A549 (cell line): ENCODE results near the gene SLC9A9. TPM values are rescaled to one million over a fixed set of nuclear protein-coding genes. Genes with fewer than 3 reads are reported as not detected.

Experiments used
- ATAC-seq, 2 experiments: fragments of 200-7000 bp in 1 of 2; fragments of >200 bp in 1 of 2; cut with Nextera tagmentation in 1 of 2; cut with Tn5 transposase in 1 of 2; 3 replicates each; pipeline versions ENCODE4 v1.8.0 to v1.9.1; 2018 to 2020; ENCODE audit warnings: mild to moderate bottlenecking in 1 of 2, moderate library complexity in 1 of 2
- CTCF ChIA-PET: fragments of 300-600 bp; sonication (Branson Sonifier 250); formaldehyde crosslinking; extraction: SDS; loops from one replicate; lab custom pipeline; 2021; ENCODE audit warnings: antibody characterized with exemption, inconsistent platforms; lab: Yijun Ruan, JAX
- POLR2A ChIA-PET: fragments of 350-600 bp; formaldehyde crosslinking; extraction: SDS; loops from one replicate; lab custom pipeline; 2021; ENCODE audit warnings: antibody characterized with exemption, inconsistent platforms; lab: Yijun Ruan, JAX
- DNase-seq, 2 experiments: peaks; one replicate each; pipeline versions ENCODE4 v3.0.0 to v3.0.0-alpha.2; 2011 to 2016; ENCODE audit warnings: low read depth in 1 of 2, low spot score in 1 of 2
- FAIRE-seq: peaks from 2 replicates; lab custom pipeline; 2011; peaks lifted over from hg19 to GRCh38; lab: Jason Lieb, UNC
- H3K27ac ChIP-seq, 2 experiments: fragments of >200 bp; sonication (Bioruptor Twin); formaldehyde crosslinking; 3 replicates each; pipeline ENCODE4 v1.5.1; 2016 to 2017
- H3K4me1 ChIP-seq: fragments of >200 bp; sonication (Bioruptor Twin); formaldehyde crosslinking; 3 replicates; pipeline ENCODE4 v1.6.1; 2016
- H3K4me2 ChIP-seq: fragments of >200 bp; sonication (Bioruptor Twin); formaldehyde crosslinking; 3 replicates; pipeline ENCODE4 v1.6.1; 2016
- H3K4me3 ChIP-seq: fragments of >200 bp; sonication (Bioruptor Twin); formaldehyde crosslinking; 3 replicates; pipeline ENCODE4 v1.5.1; 2016
- H3K9me3 ChIP-seq: fragments of >200 bp; sonication (Bioruptor Twin); formaldehyde crosslinking; 3 replicates; pipeline ENCODE4 v1.6.1; 2016
- CHD2 ChIP-seq: fragments of 150-350 bp; IDR thresholded peaks from 2 replicates; pipeline ENCODE4 v1.6.1; 2014; ENCODE audit warnings: low read length; ENCODE audit not compliant: partially characterized antibody
- CHD4 ChIP-seq: fragments of 200-600 bp; sonication (generic); IDR thresholded peaks from 2 replicates; pipeline ENCODE4 v1.6.1; 2016; ENCODE audit warnings: antibody characterized with exemption, mild to moderate bottlenecking, borderline replicate concordance
- CTCF ChIP-seq: fragments of >200 bp; sonication (Bioruptor Twin); formaldehyde crosslinking; IDR thresholded peaks from 3 replicates; pipeline ENCODE4 v1.5.1; 2016
- E2F6 ChIP-seq: IDR thresholded peaks from 2 replicates; pipeline ENCODE4 v1.6.1; 2012; ENCODE audit warnings: low read depth, borderline replicate concordance
- EP300 ChIP-seq, 2 experiments: fragments of >200 bp; sonication (Bioruptor Twin); formaldehyde crosslinking; IDR thresholded peaks; 2 replicates in 1 of 2; 3 replicates in 1 of 2; pipeline ENCODE4 v1.6.1; 2016 to 2017
- FOSB ChIP-seq: fragments of 250-450 bp; sonication (Bioruptor Pico); IDR thresholded peaks from 2 replicates; pipeline ENCODE4 v1.5.0; 2020; ENCODE audit warnings: mild to moderate bottlenecking, moderate library complexity
- FOSL2 ChIP-seq, 2 experiments: fragments of 450-650 bp in 1 of 2; fragments of >200 bp in 1 of 2; sonication (Bioruptor Twin) in 1 of 2; formaldehyde crosslinking; IDR thresholded peaks; 2 replicates each; pipeline versions ENCODE4 v1.5.0 to v1.6.1; 2016 to 2020; ENCODE audit warnings: mild to moderate bottlenecking in 1 of 2, moderate library complexity in 1 of 2
- GATA3 ChIP-seq: IDR thresholded peaks from 2 replicates; pipeline ENCODE4 v1.6.1; 2012; ENCODE audit warnings: borderline replicate concordance
- HDAC2 ChIP-seq: fragments of 200-600 bp; sonication (generic); IDR thresholded peaks from 2 replicates; pipeline ENCODE4 v1.6.1; 2016
- HES2 ChIP-seq: fragments of >200 bp; sonication (Bioruptor Twin); formaldehyde crosslinking; IDR thresholded peaks from 2 replicates; pipeline ENCODE4 v1.6.1; 2016
- HEYL ChIP-seq: fragments of 250-450 bp; sonication (Bioruptor Pico); IDR thresholded peaks from 2 replicates; pipeline ENCODE4 v1.8.0; 2021; ENCODE audit warnings: mild to moderate bottlenecking, moderate library complexity
- HMGXB4 ChIP-seq: fragments of 250-450 bp; sonication (Bioruptor Pico); IDR thresholded peaks from 2 replicates; pipeline ENCODE4 v1.5.0; 2021; ENCODE audit warnings: mild to moderate bottlenecking, moderate library complexity, borderline replicate concordance
- JUNB ChIP-seq: fragments of >200 bp; sonication (Bioruptor Twin); formaldehyde crosslinking; IDR thresholded peaks from 2 replicates; pipeline ENCODE4 v1.6.1; 2016
- KDM1A ChIP-seq: fragments of 200-600 bp; sonication (generic); IDR thresholded peaks from 2 replicates; pipeline ENCODE4 v1.6.1; 2016; ENCODE audit warnings: low read depth, mild to moderate bottlenecking
- MAFK ChIP-seq: fragments of 450-650 bp; IDR thresholded peaks from 2 replicates; pipeline ENCODE4 v1.6.1; 2014; ENCODE audit not compliant: partially characterized antibody
- NPAS2 ChIP-seq: fragments of 250-450 bp; sonication (Bioruptor Pico); IDR thresholded peaks from 2 replicates; pipeline ENCODE4 v1.8.0; 2022; ENCODE audit warnings: mild to moderate bottlenecking, moderate library complexity, borderline replicate concordance
- NR3C1 ChIP-seq: fragments of >200 bp; sonication (Bioruptor Twin); formaldehyde crosslinking; IDR thresholded peaks from 3 replicates; pipeline ENCODE4 v1.6.1; 2017
- RCOR1 ChIP-seq: fragments of 150-350 bp; IDR thresholded peaks from 2 replicates; pipeline ENCODE4 v1.6.1; 2014; ENCODE audit warnings: antibody characterized with exemption, low read length, low read depth
- RFX5 ChIP-seq: fragments of 450-650 bp; IDR thresholded peaks from 2 replicates; pipeline ENCODE4 v1.7.1; 2014; ENCODE audit warnings: antibody characterized with exemption, mild to moderate bottlenecking, moderate library complexity
- RNF2 ChIP-seq: fragments of 200-600 bp; sonication (generic); IDR thresholded peaks from 2 replicates; pipeline ENCODE4 v1.6.1; 2016; ENCODE audit warnings: low read depth, mild to moderate bottlenecking, antibody characterized with exemption, moderate library complexity, borderline replicate concordance
- SMC3 ChIP-seq: fragments of >200 bp; sonication (Bioruptor Twin); formaldehyde crosslinking; IDR thresholded peaks from 3 replicates; pipeline ENCODE4 v1.6.1; 2018; ENCODE audit warnings: inconsistent platforms
- SREBF2 ChIP-seq: fragments of 450-650 bp; IDR thresholded peaks from 2 replicates; pipeline ENCODE4 v1.6.1; 2014; ENCODE audit warnings: mild to moderate bottlenecking, moderate library complexity
- TFCP2L1 ChIP-seq: fragments of 250-450 bp; sonication (Bioruptor Pico); IDR thresholded peaks from 2 replicates; pipeline ENCODE4 v1.5.0; 2021; ENCODE audit warnings: mild to moderate bottlenecking
- TP53 ChIP-seq: fragments of 250-450 bp; sonication (Bioruptor Pico); IDR thresholded peaks from 2 replicates; pipeline ENCODE4 v1.5.0; 2021; ENCODE audit warnings: mild to moderate bottlenecking, moderate library complexity
- USF2 ChIP-seq: fragments of 450-650 bp; IDR thresholded peaks from 2 replicates; pipeline ENCODE4 v1.6.1; 2014; ENCODE audit warnings: antibody characterized with exemption
- ZC3H11A ChIP-seq: fragments of 450-650 bp; IDR thresholded peaks from 2 replicates; pipeline ENCODE4 v1.6.1; 2014; ENCODE audit warnings: antibody characterized with exemption, mild to moderate bottlenecking
- ZFP36 ChIP-seq: fragments of 450-650 bp; IDR thresholded peaks from 2 replicates; pipeline ENCODE4 v1.6.1; 2014; ENCODE audit warnings: borderline replicate concordance; ENCODE audit not compliant: partially characterized antibody
- ZNF302 ChIP-seq: fragments of 250-450 bp; sonication (Bioruptor Pico); IDR thresholded peaks from 2 replicates; pipeline ENCODE4 v1.9.0; 2021; ENCODE audit warnings: inconsistent platforms, mild to moderate bottlenecking, moderate library complexity
- WGBS: methylation state at CpG from one replicate; pipeline ENCODE4 v1.1.6; 2017; ENCODE audit errors: missing lambda C conversion rate; 5-methylcytosine and 5-hydroxymethylcytosine counted together
- polyA plus RNA-seq, 4 experiments: library from polyadenylated mRNA; depleted of rRNA in 3 of 4; stranded (reverse); fragments of >200 nt; fragmentation: RNase III in 1 of 4; extraction: RNeasy Plus Mini Kit Qiagen cat#74134 plus additional on column Dnase treatment in 1 of 4; gene quantifications; 2 replicates in 3 of 4; 3 replicates in 1 of 4; pipeline ENCODE4 v1.2.3, GENCODE V29; 2011 to 2017

Gene SLC9A9
- polyA plus RNA-seq, 2 of the 4 experiments (the other 2 are of a cell fraction): 0.10 to 0.32 TPM

GRCh38 chr3:143526011-143526545, 322.2 kb downstream of the SLC9A9 start:
- 54% methylated on average over 1 of the region's 1 CpG for WGBS
- H3K27ac ChIP-seq: no peak overlapping the region
- no peak for TF ChIP-seq TP53
- TF ChIP-seq EP300 (IDR thresholded peaks at IDR 0.05): no peak
- no peak for TF ChIP-seq CTCF
- TF ChIP-seq HDAC2: no peak
- no peak for TF ChIP-seq ZNF302 (CRISPR knock-in tag)
- TF ChIP-seq KDM1A: no peak
- TF ChIP-seq ZFP36: no peak
- no peak for TF ChIP-seq HES2
- TF ChIP-seq GATA3: no peak
- no peak for TF ChIP-seq NPAS2 (CRISPR knock-in tag)
- TF ChIP-seq HMGXB4: no peak
- no peak for TF ChIP-seq ZC3H11A
- TF ChIP-seq RNF2: no peak
- TF ChIP-seq HEYL (CRISPR knock-in tag): no peak
- no peak for TF ChIP-seq CHD2
- DNase-seq (no peak), ATAC-seq (no peak), FAIRE-seq (no peak)
- no peaks in the 10 kb centered on the region for H3K4me1 ChIP-seq
- ChIA-PET POLR2A (no interaction called here), CTCF (no interaction called here)
- no peak overlapping the region for H3K4me2 ChIP-seq
- H3K9me3 ChIP-seq: no peaks in the 10 kb centered on the region
- H3K4me3 ChIP-seq: no peak overlapping the region

GRCh38 chr3:143525408-143525807, 322.9 kb downstream of the SLC9A9 start:
- DNase-seq: no peak
- no peaks in the 10 kb centered on the region for H3K9me3 ChIP-seq
- no peak for ATAC-seq
- WGBS: 68% methylated on average over 2 of the region's 2 CpGs
- H3K4me2 ChIP-seq: no peak overlapping the region
- no peaks in the 10 kb centered on the region for H3K4me1 ChIP-seq
- TF ChIP-seq SREBF2 (no peak), JUNB (no peak), MAFK (no peak), RFX5 (no peak), CHD2 (no peak), USF2 (no peak), FOSB (CRISPR knock-in tag) (no peak), NR3C1 (no peak), TFCP2L1 (CRISPR knock-in tag) (no peak), CHD4 (no peak), SMC3 (no peak), GATA3 (no peak), FOSL2 (IDR thresholded peaks at IDR 0.05) (no peak), FOSL2 (CRISPR knock-in tag; IDR thresholded peaks at IDR 0.05) (no peak), CTCF (no peak), E2F6 (no peak), RCOR1 (no peak)
- no peak overlapping the region for H3K27ac ChIP-seq
- no peak overlapping the region for H3K4me3 ChIP-seq
- ChIA-PET CTCF (no interaction called here), POLR2A (no interaction called here)
- FAIRE-seq: no peak
